Type B pancreatic cell (in vitro differentiated cells): ENCODE measurements around the gene TBC1D8. TPM values are rescaled to one million over a fixed set of nuclear protein-coding genes. Genes with fewer than 3 reads are reported as not detected.
A peak's percentile ranks its signal among the peaks of the same experiment; 100 is the strongest.

Experiments
- DNase-seq: peaks from one replicate; pipeline ENCODE4 v3.0.0; 2021; ENCODE audit warnings: mixed read lengths; ENCODE audit not compliant: unreplicated experiment; ENCODE audit errors: extremely low spot score
- H3K27ac Mint-ChIP-seq: 2 replicates; pipeline ENCODE4 v1.8.0; 2021; ENCODE audit warnings: mild to moderate bottlenecking, mixed read lengths
- H3K27me3 Mint-ChIP-seq: 2 replicates; pipeline ENCODE4 v1.8.0; 2021; ENCODE audit warnings: mixed read lengths
- H3K36me3 Mint-ChIP-seq: 2 replicates; pipeline ENCODE4 v1.8.0; 2021; ENCODE audit warnings: mixed read lengths
- H3K4me1 Mint-ChIP-seq: one replicate; pipeline ENCODE4 v1.8.0; 2021; ENCODE audit warnings: mixed read lengths; ENCODE audit not compliant: unreplicated experiment
- H3K4me3 Mint-ChIP-seq: 2 replicates; pipeline ENCODE4 v1.8.0; 2021; ENCODE audit warnings: mild to moderate bottlenecking, mixed read lengths
- H3K9me3 Mint-ChIP-seq: 2 replicates; pipeline ENCODE4 v1.8.0; 2021; ENCODE audit warnings: mixed read lengths
- total RNA-seq: library from RNA; stranded (reverse); gene quantifications from 2 replicates; pipeline ENCODE4 v1.2.1, GENCODE V29; 2021; ENCODE audit warnings: low replicate concordance
- TF ChIP-seq, protein P1 (sequence below): fragments of 200-600 bp; sonication (generic); conservative IDR thresholded peaks from 2 replicates; pipeline ENCODE4 v1.5.0; 2021; ENCODE audit warnings: antibody characterized with exemption, mild to moderate bottlenecking

Gene TBC1D8
- total RNA-seq, 1 donor from 2014 or later: 20.1 TPM

GRCh38 chr2:101195871-101196661, 44.9 kb upstream of the TBC1D8 start:
- Mint-ChIP-seq H3K4me1 (peaks cover 14% of the 10 kb centered on the region), H3K36me3 (no peaks in the 10 kb centered on the region), H3K27ac (no peak overlapping the region), H3K4me3 (no peak overlapping the region), H3K27me3 (no peaks in the 10 kb centered on the region), H3K9me3 (no peaks in the 10 kb centered on the region)
- DNase-seq: no peak
- TF ChIP-seq, protein P1, sequence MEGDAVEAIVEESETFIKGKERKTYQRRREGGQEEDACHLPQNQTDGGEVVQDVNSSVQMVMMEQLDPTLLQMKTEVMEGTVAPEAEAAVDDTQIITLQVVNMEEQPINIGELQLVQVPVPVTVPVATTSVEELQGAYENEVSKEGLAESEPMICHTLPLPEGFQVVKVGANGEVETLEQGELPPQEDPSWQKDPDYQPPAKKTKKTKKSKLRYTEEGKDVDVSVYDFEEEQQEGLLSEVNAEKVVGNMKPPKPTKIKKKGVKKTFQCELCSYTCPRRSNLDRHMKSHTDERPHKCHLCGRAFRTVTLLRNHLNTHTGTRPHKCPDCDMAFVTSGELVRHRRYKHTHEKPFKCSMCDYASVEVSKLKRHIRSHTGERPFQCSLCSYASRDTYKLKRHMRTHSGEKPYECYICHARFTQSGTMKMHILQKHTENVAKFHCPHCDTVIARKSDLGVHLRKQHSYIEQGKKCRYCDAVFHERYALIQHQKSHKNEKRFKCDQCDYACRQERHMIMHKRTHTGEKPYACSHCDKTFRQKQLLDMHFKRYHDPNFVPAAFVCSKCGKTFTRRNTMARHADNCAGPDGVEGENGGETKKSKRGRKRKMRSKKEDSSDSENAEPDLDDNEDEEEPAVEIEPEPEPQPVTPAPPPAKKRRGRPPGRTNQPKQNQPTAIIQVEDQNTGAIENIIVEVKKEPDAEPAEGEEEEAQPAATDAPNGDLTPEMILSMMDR: no peak

DNA sequence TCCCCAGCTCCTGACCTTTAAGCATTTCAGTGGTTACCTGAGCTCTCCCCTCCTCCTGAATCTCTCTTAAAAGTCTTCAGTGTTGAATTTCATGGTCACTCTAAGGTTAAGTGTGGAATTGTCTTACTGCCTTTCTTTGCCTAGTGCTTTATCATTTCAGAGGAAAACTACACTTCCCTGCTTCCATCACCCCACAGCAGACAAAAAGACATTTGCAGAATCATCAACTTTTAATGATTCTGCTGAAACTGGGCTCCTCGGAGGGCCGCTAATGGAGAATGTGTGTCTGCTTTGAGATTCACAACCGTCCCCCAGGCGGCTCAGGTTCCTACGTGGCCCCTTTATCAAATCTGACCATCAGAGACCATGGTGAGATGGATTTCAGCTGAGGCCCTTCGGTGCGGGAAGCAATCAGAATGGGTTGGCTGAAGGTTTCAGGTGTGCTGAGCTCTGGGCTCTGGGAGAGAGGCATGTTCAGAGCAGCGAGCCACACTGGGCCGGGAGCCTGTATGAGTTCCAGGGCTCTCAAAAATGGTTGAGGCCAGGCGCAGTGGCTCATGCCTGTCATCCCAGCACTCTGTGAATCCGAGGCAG, 41.9 kb upstream of the TBC1D8 start:
- Mint-ChIP-seq H3K4me1 (peaks cover 17% of the 10 kb centered on the region), H3K9me3 (no peaks in the 10 kb centered on the region), H3K4me3 (peak overlapping the region; percentile 35), H3K27me3 (no peaks in the 10 kb centered on the region), H3K27ac (peak overlapping the region; percentile 13), H3K36me3 (no peaks in the 10 kb centered on the region)
- TF ChIP-seq, protein P1: no peak
- DNase-seq: no peak

- TF ChIP-seq, protein P1: no peak
- Mint-ChIP-seq H3K27ac (no peak overlapping the region), H3K27me3 (no peaks in the 10 kb centered on the region), H3K4me3 (no peak overlapping the region), H3K36me3 (no peaks in the 10 kb centered on the region), H3K9me3 (no peaks in the 10 kb centered on the region), H3K4me1 (peaks cover 29% of the 10 kb centered on the region)
- no peak for DNase-seq
Observed at GRCh38 chr2:101190747-101191516, 39.8 kb upstream of the TBC1D8 start.

GRCh38 chr2:101188683-101189405, 37.7 kb upstream of the TBC1D8 start:
- no peak overlapping the region for H3K4me3 Mint-ChIP-seq
- H3K9me3 Mint-ChIP-seq: no peaks in the 10 kb centered on the region
- no peak for DNase-seq
- H3K4me1 Mint-ChIP-seq: peaks cover 29% of the 10 kb centered on the region
- TF ChIP-seq, protein P1: peak; percentile 77
- H3K36me3 Mint-ChIP-seq: no peaks in the 10 kb centered on the region
- no peak overlapping the region for H3K27ac Mint-ChIP-seq
- no peaks in the 10 kb centered on the region for H3K27me3 Mint-ChIP-seq

DNA sequence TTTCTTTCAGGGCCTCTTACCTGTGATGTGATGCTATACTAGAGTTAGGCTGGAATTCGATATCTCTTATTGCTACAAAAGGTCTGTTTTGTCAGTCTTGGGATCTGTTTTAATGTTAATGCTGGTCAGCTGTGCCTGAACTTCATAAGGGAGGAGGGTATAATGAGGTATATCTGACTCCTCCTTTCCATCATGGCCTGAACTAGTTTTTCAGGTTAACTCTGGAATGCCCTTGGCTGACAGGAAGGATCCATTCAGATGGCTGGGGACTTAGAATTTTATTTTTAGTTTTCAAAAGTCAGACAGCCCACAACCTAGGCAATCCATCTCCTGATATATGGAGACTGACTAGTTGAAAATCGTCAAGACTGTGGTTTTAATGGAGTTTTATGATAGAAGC, 35.9 kb upstream of the TBC1D8 start:
- H3K36me3 Mint-ChIP-seq: no peaks in the 10 kb centered on the region
- peaks cover 22% of the 10 kb centered on the region for H3K4me1 Mint-ChIP-seq
- peak overlapping the region; percentile 34 for H3K4me3 Mint-ChIP-seq
- TF ChIP-seq, protein P1: no peak
- DNase-seq: no peak
- peak overlapping the region; percentile 79 for H3K27ac Mint-ChIP-seq
- no peaks in the 10 kb centered on the region for H3K9me3 Mint-ChIP-seq
- no peaks in the 10 kb centered on the region for H3K27me3 Mint-ChIP-seq
